DND-41 (cell line): ENCODE results near the gene GBE1.

Source experiments
- EZH2 ChIP-seq: IDR thresholded peaks from 3 replicates; pipeline ENCODE4 v1.6.1; 2012; ENCODE audit warnings: borderline replicate concordance, low read depth, mild to moderate bottlenecking, moderate library complexity, low read length, inconsistent platforms; ENCODE audit not compliant: severe bottlenecking
- TF ChIP-seq, protein P1 (sequence below): IDR thresholded peaks from 2 replicates; pipeline ENCODE4 v1.5.1; 2012; ENCODE audit warnings: borderline replicate concordance, low read length, moderate library complexity, mild to moderate bottlenecking; ENCODE audit not compliant: poor library complexity, severe bottlenecking; ENCODE audit errors: extremely low read depth

- TF ChIP-seq, protein P1, sequence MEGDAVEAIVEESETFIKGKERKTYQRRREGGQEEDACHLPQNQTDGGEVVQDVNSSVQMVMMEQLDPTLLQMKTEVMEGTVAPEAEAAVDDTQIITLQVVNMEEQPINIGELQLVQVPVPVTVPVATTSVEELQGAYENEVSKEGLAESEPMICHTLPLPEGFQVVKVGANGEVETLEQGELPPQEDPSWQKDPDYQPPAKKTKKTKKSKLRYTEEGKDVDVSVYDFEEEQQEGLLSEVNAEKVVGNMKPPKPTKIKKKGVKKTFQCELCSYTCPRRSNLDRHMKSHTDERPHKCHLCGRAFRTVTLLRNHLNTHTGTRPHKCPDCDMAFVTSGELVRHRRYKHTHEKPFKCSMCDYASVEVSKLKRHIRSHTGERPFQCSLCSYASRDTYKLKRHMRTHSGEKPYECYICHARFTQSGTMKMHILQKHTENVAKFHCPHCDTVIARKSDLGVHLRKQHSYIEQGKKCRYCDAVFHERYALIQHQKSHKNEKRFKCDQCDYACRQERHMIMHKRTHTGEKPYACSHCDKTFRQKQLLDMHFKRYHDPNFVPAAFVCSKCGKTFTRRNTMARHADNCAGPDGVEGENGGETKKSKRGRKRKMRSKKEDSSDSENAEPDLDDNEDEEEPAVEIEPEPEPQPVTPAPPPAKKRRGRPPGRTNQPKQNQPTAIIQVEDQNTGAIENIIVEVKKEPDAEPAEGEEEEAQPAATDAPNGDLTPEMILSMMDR, result no peak
- no peak for TF ChIP-seq EZH2
These were observed 206.6 kb downstream of the GBE1 start for GRCh38 chr3:81554801-81555200.
